Lung (tissue), 12 donors: ENCODE results near the gene MMEL1. TPM values are rescaled to one million over a fixed set of nuclear protein-coding genes. Genes with fewer than 3 reads are reported as not detected.

Experiments
- ATAC-seq: fragments of 200-7000 bp; cut with Tn5 transposase; one replicate; pipeline ENCODE4 v1.9.1; 2020; ENCODE audit warnings: moderate number of reproducible peaks; ENCODE audit not compliant: insufficient read depth, low FRiP score
- DNase-seq, 3 donors: peaks; one replicate each; pipeline ENCODE4 v3.0.0-alpha.2; 2013 to 2017
- H3K27ac ChIP-seq, 2 donors: one replicate each; pipeline ENCODE4 v1.5.1; 2013; ENCODE audit warnings: mild to moderate bottlenecking in 2 of 2, moderate library complexity in 2 of 2, control low read depth in 1 of 2, inconsistent platforms in 1 of 2, low read depth in 1 of 2, low read length in 1 of 2
- H3K27me3 ChIP-seq, 3 donors: one replicate each; pipeline ENCODE4 v1.5.1; 2013; ENCODE audit warnings: low read length in 2 of 3; ENCODE audit not compliant: control insufficient read depth in 3 of 3, insufficient read depth in 3 of 3
- H3K36me3 ChIP-seq, 4 donors: one replicate each; pipeline ENCODE4 v1.5.1; 2013; ENCODE audit warnings: low read length in 4 of 4, mild to moderate bottlenecking in 1 of 4, moderate library complexity in 1 of 4; ENCODE audit not compliant: control insufficient read depth in 4 of 4, insufficient read depth in 4 of 4
- H3K4me1 ChIP-seq, 5 donors: one replicate each; pipeline ENCODE4 v1.5.1; 2013; ENCODE audit warnings: low read length in 5 of 5, mild to moderate bottlenecking in 2 of 5, moderate library complexity in 1 of 5; ENCODE audit not compliant: control insufficient read depth in 5 of 5, insufficient read depth in 5 of 5
- H3K4me3 ChIP-seq: one replicate; pipeline ENCODE4 v1.5.1; 2013; ENCODE audit warnings: mild to moderate bottlenecking, control low read depth, moderate library complexity
- H3K9ac ChIP-seq, 2 donors: one replicate each; pipeline ENCODE4 v1.5.1; 2013; ENCODE audit warnings: low read length in 2 of 2, control low read depth in 1 of 2; ENCODE audit not compliant: insufficient read depth in 1 of 2
- H3K9me3 ChIP-seq, 4 donors: one replicate each; pipeline ENCODE4 v1.5.1; 2013; ENCODE audit warnings: low read length in 3 of 4, mild to moderate bottlenecking in 1 of 4, moderate library complexity in 1 of 4; ENCODE audit not compliant: control insufficient read depth in 4 of 4, insufficient read depth in 3 of 4
- CTCF ChIP-seq: IDR thresholded peaks from 2 replicates; pipeline ENCODE4 v1.5.1; 2012; ENCODE audit warnings: mild to moderate bottlenecking; ENCODE audit errors: control extremely low read depth, extremely low read depth
- WGBS, 2 donors: extraction: QIAGEN DNeasy Blood & Tissue Kit; methylation state at CpG; one replicate each; pipeline ENCODE4 v1.1.7; 2013; 5-methylcytosine and 5-hydroxymethylcytosine counted together
- polyA plus RNA-seq, 2 donors: library from polyadenylated mRNA; stranded (reverse); fragments of 200-250 nt; gene quantifications; one replicate each; pipeline ENCODE4 v1.2.1, GENCODE V29; 2013
- total RNA-seq, 2 donors: library from RNA; depleted of rRNA in 1 of 2; stranded (reverse); fragments of >200 nt in 1 of 2; gene quantifications; one replicate each; pipeline ENCODE4 v1.2.1, GENCODE V29; 2014 to 2021
- donor health status: control.
- donor health status: control.
- donor health status: Bipolar disorder and iron deficiency.
- donor health status: healthy.
- donor health status: DM: yes; HTN: yes; CAD: no.

The MMEL1 gene
- total and polyA plus RNA-seq, 4 donors: 4.0 to 8.4 (median 6.0) TPM

DNA sequence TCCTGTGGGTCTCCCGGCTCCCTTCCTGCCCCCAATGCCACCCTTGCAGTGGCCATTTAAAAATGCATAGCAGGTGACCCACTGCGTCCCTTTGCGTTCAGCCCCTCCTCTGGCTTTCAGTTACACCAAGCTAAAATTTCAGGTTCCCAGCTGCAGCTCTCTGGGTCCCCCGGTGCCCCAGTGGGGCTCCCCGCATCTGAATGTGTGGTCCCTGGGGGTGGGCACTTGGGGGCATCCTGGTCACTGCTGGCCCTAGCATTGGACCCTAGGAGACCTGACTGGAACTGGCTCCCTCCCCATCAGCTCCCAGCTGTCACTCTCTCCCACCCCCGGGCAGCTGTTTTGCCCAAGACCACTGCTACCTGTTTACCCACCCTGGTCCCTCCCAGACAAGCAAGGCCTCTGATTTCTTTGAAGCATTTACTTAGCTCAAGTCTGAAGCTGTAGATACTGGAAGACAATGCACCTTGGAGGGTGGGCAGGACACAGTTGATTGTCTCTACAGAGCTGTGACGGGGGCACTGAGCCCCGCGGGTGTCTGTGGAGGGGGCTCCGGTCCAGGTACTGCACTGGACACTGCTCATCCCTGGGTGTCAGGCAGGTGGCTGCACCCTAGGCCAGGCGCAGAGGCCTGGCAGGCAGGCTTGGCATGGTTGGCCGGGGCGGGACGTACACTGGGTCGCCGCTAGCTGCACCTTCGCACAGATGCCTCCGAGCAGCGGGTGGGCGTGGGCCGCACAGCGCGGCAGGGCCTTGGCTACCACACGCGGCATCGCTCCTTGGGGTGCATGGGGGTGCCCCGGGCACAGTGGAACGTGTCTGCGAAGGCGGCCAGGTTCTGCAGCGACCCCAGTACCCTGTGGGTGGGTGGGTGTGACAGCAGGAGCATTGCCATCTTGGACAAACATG lies 42.3 kb downstream of the MMEL1 start:
- peaks cover 0 to 20% (median 12%) of the 10 kb centered on the region in 5 donors for H3K4me1 ChIP-seq
- no peak for ATAC-seq

GRCh38 chr1:2589431-2590232 lies 43.2 kb downstream of the MMEL1 start:
- H3K4me1 ChIP-seq: peaks cover 3 to 29% (median 18%) of the 10 kb centered on the region in 5 donors
- WGBS, 2 donors: 96 to 97% methylated on average over 25 of the region's 25 CpGs
- no peak for DNase-seq

More for the DNA sequence above, 42.3 kb downstream of the MMEL1 start:
- H3K4me3 ChIP-seq: no peak overlapping the region
- H3K36me3 ChIP-seq: peaks cover 0 to 21% (median 4%) of the 10 kb centered on the region in 4 donors
- H3K9ac ChIP-seq: no peak overlapping the region
- no peak overlapping the region for H3K27ac ChIP-seq
- 95 to 97% methylated on average over 31 of the region's 31 CpGs for WGBS, 2 donors
- DNase-seq: no peak
- no peak for TF ChIP-seq CTCF
- H3K9me3 ChIP-seq: no peaks in the 10 kb centered on the region
- H3K27me3 ChIP-seq: no peaks in the 10 kb centered on the region

GRCh38 chr1:2588661-2589430 lies 44.0 kb downstream of the MMEL1 start:
- 92 to 94% methylated on average over 21 to 23 of the region's 23 CpGs for WGBS, 2 donors
- peaks cover 3 to 31% (median 21%) of the 10 kb centered on the region in 5 donors for H3K4me1 ChIP-seq
- no peak overlapping the region for H3K27ac ChIP-seq
- H3K36me3 ChIP-seq: peaks cover 0 to 21% (median 4%) of the 10 kb centered on the region in 4 donors
- H3K27me3 ChIP-seq: no peaks in the 10 kb centered on the region
- no peak overlapping the region for H3K9ac ChIP-seq
- ATAC-seq (no peak), DNase-seq (no peak)
- H3K4me3 ChIP-seq: no peak overlapping the region
- no peak for TF ChIP-seq CTCF
- H3K9me3 ChIP-seq: no peaks in the 10 kb centered on the region

More at GRCh38 chr1:2589431-2590232, 43.2 kb downstream of the MMEL1 start:
- ATAC-seq: no peak
- no peaks in the 10 kb centered on the region for H3K27me3 ChIP-seq
- H3K36me3 ChIP-seq: peaks cover 0 to 21% (median 4%) of the 10 kb centered on the region in 4 donors
- H3K9me3 ChIP-seq: no peaks in the 10 kb centered on the region
- H3K4me3 ChIP-seq: no peak overlapping the region
- TF ChIP-seq CTCF: no peak
- H3K9ac ChIP-seq: no peak overlapping the region
- H3K27ac ChIP-seq: no peak overlapping the region
